Left cardiac atrium (tissue), 4 donors: ENCODE measurements around the gene ASAP2. TPM values are rescaled to one million over a fixed set of nuclear protein-coding genes. Genes with fewer than 3 reads are reported as not detected.

Experiments
- ATAC-seq, 2 donors: fragments of 200-7000 bp; cut with Tn5 transposase; one replicate each; pipeline ENCODE4 v1.9.1; 2020; ENCODE audit warnings: mild to moderate bottlenecking in 2 of 2, moderate library complexity in 2 of 2
- DNase-seq: peaks from one replicate; pipeline ENCODE4 v3.0.0-alpha.2; 2020
- intact Hi-C, 2 donors: fragments of 100-400 bp; cut with DNase I; formaldehyde crosslinking; loops; one replicate each; pipeline versions ENCODE4 v1.14.1 to v1.15.1; 2022 to 2023
- total RNA-seq, 2 donors: library from RNA; stranded (reverse); fragmentation: NEBNext Ultra II Directional; extraction: Animal tissue kit (Norgen Biotek cat#: 25700); gene quantifications; one replicate each; pipeline ENCODE4 v1.2.1, GENCODE V29; 2021
- donor health status: DM: no; HTN: yes; CAD: no.
- donor health status: DM: no; HTN: yes; CAD: no; lungs with severe emphysema.
- donor health status: DM: yes; HTN: yes; CAD: no.
- donor health status: Dilated cardiomyopathy.

Gene ASAP2
- total RNA-seq, 2 donors from 2014 or later, result 13.4 to 18.2 TPM

DNA sequence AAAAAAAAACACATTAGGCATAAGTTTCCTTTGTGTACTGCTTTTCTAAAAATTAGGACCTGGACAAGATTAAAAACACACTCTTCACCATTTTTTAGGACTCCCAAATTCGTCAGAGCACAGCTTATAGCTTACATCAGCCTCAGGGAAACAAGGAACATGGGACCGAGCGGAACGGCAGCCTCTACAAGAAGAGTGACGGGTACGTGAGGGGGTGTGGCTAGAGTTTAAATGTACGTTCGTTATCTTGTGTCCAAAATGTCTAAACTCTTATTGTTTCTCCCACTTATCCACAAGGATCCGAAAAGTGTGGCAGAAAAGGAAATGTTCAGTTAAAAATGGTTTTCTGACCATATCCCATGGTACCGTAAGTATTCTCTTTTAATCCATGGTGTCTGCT lies 137.8 kb downstream of the ASAP2 start:
- ATAC-seq, result no peak
- DNase-seq, result no peak
- intact Hi-C loops, result no loop called here

DNA sequence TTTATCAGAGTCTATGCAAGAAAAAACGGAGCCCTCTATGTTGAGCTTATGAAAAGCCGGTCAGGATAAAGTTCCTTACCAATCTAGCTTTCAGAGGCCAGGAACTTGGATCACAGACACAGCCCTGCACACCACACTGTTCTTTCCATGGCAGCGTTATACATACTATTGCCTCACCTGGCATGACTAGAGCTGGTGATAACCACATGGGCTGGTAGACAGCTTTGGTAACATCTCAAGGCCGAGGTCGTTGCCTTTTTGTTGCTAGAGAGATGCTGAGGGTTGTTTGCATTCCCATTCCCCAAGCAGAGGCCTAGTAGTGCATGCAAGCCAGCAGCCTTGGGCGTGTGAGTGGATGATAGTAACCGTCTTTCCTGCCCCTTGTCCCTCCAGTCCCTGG lies 138.7 kb downstream of the ASAP2 start:
- intact Hi-C loops, result no loop called here
- ATAC-seq (no peak), DNase-seq (no peak)

DNA sequence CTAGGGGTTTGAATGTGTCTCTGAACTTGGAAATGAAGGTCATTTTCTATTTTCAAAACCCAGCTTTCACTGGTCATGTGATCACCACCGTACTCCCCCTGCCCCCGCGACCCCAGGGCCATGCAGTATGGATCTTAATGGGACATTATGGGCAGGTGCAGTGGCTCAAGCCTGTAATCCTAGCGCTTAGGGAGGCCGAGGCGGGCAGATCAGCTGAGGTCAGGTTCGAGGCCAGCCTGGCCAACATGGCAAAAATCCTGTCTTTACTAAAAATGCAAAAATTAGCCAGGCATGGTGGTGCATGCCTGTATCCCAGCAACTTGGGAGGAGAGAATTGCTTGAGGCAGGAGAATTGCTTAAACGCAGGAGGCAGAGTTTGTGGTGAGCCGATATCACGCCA lies 139.4 kb downstream of the ASAP2 start:
- ATAC-seq (no peak), DNase-seq (no peak)
- intact Hi-C loops, result no loop called here

DNA sequence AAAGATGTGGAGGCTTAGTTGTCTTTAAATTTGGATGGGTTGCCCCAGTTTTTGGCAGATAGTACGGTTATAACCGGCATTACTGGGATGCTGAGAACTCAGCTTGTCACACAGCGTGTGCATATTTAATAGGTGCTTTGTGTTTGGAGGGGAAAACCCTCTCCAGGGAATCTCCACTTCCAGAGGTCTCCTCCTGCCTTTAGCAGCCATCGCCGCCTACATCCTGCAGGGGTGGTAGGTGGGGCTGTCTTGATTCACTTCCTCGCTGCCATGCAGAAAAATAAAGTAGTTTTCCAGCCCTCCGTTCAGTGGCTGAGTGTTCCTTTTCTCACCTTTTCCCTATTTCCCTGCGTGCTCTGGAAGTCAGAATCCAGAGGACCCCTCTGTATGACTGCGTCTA lies 140.3 kb downstream of the ASAP2 start:
- ATAC-seq (no peak), DNase-seq (no peak)
- intact Hi-C loops, result no loop called here

DNA sequence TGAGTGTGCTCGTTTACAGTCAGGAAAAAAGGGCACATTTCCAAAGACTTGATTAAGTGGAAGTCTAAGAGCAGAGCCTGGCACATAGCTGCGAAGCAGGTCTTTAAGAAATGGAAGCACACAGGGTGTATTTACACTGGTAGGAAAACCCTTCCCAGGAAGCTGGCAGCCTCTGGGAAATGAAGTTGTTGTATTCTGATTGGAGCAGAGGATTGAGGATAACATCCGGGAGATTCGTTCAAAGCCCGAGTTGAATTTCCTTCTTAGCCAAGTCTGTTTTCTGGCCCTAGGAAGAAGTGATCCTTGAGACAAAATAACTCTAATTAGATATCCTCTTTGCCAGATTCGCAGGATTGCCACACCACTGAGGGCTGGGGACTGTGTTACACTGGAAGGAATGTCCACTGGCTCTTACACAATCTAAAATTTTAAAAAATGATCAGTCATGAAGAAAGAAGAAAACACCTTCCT lies 140.8 kb downstream of the ASAP2 start:
- DNase-seq (peak; percentile 72), ATAC-seq (peak; percentile 80 to 94)
- intact Hi-C loops, result no loop called here

DNA sequence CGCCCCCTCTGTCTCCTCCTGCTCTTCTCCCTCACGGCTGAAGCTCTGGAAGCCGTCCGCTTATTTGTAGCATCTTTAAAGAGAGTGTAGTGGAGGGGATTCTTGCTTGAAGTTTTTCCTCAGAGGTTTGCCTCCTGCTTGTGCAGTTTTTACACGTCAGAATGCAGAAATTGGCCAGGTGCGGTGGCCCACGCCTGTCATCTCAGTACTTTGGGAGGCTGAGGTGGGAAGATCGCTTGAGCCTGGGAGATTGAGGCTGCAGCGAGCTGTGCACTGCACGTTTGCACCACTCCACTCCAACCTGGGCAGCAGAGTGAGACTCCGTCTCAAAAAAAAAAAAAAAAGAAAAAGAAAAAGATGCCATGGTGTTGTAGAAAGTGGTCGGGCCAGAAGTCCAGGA lies 147.7 kb downstream of the ASAP2 start:
- ATAC-seq (no peak), DNase-seq (no peak)
- intact Hi-C loops, result no loop called here

DNA sequence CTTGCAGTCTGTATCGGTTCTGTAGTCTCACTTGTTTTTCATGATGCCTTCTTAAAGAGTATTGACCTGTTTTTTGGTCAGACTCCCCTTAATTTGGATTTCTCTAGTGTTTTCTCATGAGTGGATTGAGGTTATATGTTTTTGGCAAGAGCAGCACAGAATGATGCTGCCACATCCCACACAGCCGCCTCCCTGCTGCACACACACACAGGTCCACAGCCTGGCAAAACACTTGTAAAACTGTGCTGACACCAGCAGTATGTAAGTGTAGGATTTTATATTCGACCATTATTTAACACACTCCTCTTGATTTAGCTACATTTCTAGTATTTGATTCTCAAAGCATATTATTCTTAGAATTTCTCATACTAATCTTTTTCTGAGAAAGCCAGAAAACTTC lies 148.7 kb downstream of the ASAP2 start:
- intact Hi-C loops, result no loop called here
- DNase-seq, result no peak
- ATAC-seq, result no peak

DNA sequence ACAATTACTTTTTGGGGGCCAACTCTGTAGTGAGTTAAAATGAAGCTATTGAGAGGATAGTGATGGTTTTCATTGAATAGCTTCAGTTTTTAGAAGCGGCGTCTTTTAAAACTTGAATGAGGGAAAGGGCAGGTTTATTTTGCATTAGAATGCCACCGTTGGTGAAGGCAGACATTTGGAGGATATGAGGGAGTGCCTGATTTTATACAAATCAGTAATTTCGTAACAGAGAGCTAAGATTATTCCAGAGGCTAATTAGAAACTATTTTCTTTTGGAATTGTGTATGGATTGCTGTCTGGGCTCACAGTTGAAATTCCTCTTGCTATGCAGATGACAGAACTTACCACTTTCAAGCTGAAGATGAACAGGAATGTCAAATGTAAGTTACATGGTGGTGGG lies 149.1 kb downstream of the ASAP2 start:
- ATAC-seq, result no peak
- no peak for DNase-seq
- intact Hi-C loops, result no loop called here

DNA sequence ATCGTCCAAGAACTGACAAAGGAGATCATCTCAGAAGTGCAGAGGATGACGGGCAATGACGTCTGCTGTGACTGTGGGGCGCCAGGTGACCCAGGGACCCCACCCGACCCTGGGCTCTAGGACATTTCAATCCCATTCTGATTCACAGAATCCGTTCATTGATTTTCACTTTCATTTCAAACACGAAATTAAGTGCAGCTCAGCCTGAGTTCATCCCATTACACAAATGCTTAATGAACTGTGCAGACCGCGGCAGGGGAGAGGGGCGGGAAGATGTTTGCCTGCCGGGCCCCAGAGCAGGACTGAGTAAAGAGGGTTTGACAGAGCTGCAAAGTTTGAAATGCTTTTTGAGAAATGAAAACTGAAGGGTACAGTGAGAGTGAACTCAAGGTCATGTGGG lies 149.6 kb downstream of the ASAP2 start:
- ATAC-seq, result no peak
- intact Hi-C loops, result no loop called here
- DNase-seq, result no peak

DNA sequence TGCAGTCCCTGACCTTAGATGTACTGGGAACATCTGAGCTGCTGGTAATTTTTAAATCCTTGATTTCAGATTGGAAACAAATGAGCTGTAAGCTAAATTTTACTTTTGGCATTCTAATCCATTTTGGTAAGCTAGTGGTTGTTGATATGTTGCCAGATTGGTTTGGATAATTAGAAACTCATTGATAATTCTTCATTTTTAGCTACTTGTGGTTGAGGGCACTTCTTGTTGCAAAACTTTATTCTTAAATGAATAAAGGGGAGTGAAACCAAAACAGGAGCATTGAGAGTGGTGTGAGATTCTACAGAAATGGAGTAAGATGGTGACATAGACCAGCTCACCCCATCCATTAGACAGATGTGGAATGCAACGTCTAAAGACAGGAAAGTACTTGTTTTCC lies 152.2 kb downstream of the ASAP2 start:
- intact Hi-C loops, result no loop called here
- no peak for ATAC-seq

DNA sequence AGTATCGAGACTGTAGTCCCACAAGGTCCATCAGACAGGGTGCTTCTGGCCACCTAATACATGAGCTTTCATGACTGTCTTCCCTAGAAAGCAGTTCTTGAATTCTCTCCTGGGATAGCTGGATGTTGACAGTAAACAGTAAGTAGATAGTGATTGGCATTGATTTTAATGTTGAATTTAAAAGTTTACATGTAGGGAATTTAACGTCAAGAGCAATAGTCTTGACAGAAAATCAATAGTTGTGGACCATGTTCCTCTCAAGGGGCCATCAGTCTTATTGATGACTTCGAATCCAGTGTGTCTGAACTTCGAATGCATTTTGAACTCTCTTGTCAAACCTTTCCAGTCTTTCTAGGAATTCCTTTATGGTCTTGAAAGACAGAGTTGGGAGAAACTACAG lies 152.9 kb downstream of the ASAP2 start:
- DNase-seq (no peak), ATAC-seq (no peak)
- intact Hi-C loops, result no loop called here

More for the DNA sequence above, 152.2 kb downstream of the ASAP2 start:
- no peak for DNase-seq

DNA sequence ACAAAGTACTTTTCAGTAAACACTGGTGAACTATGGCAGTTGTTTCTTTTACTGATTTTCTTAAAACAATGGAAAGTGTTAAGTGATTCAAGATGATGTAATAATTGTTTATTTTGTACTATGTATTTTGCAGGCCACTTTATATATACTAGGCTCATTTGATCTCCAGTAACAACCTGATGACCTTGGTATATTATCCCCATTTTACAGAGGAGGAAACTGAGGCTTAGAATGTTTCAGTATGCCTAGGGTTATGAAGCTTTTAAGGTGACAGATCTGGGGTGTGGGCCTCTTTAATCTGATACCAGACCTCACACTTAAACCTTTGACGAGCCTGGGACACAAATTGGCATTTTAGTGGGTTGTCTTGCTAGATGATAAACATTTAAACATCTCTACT lies 153.5 kb downstream of the ASAP2 start:
- DNase-seq, result no peak
- intact Hi-C loops, result no loop called here
- ATAC-seq, result no peak

DNA sequence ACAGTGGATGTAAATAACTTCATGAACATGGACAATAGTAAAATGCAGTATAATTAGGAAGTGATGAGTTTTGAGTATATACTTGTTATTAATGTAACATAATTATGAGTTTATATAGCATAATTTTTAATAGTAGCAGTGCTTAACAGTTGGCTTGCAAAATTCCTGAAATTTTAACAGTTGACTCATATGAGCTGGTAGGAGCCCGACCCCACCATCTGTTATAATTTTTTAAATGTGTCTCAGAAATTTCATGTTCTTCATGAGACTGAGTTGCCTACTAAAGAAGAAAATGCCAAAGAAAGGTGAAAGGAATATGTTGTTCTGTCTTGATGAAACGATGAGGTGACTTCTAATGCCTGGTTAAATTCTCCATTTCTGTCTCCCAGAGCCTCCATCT lies 154.1 kb downstream of the ASAP2 start:
- no peak for DNase-seq
- intact Hi-C loops, result no loop called here
- ATAC-seq, result no peak

DNA sequence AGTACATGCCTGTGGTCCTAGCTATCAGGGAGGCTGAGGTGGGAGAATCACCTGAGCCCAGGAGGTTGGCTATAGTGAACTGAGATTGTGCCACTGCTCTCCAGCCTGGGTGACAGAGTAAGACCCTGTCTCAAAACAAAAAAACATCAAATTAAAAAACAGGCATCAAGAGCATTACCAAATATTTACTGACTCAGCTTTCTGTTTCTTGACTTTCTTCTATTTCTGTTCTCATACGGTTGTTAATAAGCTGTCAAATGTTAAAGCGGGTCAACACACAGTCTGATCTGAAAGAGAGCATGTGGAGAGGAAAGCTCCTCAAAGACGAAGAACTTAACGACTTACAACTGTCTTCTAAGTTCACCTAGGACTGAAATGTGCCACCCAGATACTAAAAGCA lies 157.8 kb downstream of the ASAP2 start:
- DNase-seq, result no peak
- no peak for ATAC-seq
- intact Hi-C loops, result no loop called here

DNA sequence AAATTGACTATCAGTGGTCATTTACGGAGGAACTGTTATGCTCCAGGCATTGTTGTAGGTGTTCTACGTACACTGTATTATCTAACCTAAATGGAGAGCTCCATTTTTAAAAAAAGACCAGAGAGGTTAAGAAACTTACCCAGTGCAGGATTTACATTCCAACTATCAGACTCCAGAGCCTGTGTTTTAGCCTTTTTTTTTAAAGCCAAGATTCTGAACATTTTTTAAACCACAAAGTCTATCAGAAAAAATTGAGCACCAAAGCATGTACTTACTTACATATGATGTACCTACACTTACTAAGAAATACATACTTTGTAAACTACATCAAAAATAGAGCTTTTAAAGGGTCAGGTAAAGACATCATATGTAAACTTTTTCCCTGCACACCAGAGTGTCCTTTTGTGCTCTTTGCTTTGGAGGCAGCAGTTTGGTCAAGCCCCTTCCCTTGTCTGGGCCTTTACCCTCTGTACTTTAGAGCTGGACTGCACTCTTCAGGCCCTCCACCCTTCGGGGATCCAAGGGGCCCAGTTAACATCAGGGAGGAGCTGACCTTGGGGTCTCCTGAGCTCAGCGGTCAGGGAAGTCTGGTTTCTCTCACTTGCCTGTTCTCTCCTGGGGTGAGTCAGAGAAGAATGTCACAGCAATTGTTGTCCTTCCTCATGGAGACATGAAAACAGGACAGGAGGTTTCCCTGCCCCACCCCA lies 158.3 kb downstream of the ASAP2 start:
- ATAC-seq (peak in 1 of 2 donors; percentile 41), DNase-seq (no peak)
- intact Hi-C loops, result no loop called here

DNA sequence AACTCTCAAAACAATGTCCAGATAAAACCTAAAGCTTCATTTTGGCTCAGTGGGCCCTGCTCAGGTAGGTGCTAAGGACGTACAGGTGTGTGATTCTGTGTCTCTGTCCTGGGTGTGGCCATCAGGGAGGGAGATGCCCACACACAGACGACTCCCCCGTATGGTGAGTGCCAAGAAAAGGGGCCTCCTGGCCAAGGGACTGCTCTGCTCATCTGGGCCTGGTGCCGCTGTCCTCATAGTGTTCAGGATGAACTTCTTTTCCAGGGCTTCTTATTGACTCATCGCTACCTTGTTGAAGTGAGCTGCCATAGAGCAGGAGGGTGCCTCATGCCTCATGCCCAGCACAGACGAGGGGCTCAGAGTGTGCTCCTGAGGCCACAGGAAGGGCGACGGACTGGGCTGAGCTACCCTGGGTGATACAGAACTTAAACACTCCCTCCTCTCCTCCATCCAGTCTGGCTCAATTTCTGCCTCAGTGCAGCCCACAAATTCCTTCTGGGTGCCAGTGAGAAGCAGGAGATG lies 158.9 kb downstream of the ASAP2 start:
- intact Hi-C loops, result no loop called here
- ATAC-seq (peak in 1 of 2 donors; percentile 23), DNase-seq (no peak)

DNA sequence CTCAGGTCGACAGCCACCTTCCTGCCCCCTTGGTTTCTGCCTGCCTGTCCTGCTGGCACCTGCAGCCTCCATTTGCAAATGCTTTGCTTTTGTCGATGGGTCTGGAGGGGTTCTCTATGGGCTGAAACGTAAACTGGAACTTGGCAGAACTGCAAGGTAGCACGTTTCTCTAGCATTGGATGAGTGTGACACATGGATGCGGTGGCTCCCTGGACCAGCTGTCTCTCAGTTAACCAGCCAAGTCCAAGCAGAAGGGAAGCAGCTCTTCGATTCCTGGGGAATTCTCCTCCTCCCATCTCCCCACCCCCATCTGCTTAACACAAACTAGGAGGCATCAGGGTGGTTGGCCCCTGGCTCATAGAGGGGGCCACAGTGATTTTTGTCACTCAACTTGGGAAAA lies 159.4 kb downstream of the ASAP2 start:
- DNase-seq, result no peak
- ATAC-seq, result no peak
- intact Hi-C loops, result no loop called here

DNA sequence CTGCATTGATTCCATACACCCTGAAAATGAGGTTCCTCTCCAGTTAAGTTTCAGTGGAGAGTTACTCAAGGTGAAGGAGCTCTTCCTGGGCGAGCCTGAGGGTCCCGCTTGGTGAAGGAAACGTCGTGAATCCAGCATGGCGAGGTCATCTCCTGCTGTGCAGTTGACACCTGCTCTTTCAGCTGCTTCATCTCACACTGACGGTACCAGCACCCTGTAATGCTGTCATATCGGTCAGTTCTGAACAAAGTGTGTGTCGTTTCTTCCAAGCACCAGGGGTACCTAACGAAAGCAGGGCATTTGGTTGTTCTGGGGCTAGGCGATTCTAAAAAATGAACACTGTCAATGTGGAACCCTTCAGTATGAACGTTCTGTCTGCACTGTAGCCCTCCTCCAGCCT lies 164.1 kb downstream of the ASAP2 start:
- DNase-seq, result no peak
- no peak for ATAC-seq
- intact Hi-C loops, result loop anchor here in 1 of 2 donors (10.0 kb wide), 1 partner anchor 226 kb away; no protein-coding TSS in a partner anchor

DNA sequence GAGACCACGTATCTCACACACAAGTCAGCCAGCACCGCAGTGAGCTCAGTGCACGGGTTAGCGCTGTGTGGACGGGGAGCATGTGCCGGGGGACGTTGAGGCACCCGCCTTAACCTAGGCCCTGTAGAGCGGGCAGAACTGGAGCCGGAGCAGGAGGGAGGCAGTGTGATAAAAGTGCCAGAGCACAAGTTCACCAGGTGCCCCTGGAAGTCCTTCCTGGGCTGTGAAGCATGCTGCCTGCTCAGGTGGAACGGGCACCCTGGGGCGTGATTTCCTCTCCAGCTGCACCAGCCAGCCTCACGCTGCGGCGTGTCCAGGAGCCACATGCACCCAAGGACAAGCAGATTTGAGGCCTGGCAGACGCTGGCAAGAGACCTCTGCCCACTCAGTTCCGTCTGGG lies 166.4 kb downstream of the ASAP2 start:
- intact Hi-C loops, result loop anchor here in 1 of 2 donors (10.0 kb wide), 1 partner anchor 228 kb away; no protein-coding TSS in a partner anchor
- DNase-seq, result no peak
- ATAC-seq, result no peak

DNA sequence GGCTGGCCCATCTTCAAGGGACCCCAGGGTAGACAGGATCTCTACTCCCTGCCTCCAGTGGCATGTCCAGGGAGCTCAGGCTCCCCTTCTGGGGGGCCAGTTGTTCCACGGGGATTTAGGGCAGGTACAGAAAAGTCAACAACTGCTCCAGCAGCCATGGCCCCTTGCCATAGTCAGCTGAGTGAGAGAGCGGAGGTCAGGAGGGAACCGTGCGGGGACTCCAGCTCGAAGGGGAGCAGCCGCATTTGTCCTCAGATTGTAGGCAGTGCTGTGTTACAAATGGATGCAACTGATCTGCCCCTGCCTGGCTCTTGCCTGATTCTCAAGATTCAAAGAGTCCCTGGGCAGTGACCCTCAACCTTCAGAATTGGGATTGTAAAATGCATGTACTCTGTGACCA lies 166.9 kb downstream of the ASAP2 start:
- intact Hi-C loops, result loop anchor here in 1 of 2 donors (10.0 kb wide), 1 partner anchor 229 kb away; no protein-coding TSS in a partner anchor
- DNase-seq (no peak), ATAC-seq (no peak)
